ENCODE data around the gene RABGAP1.

Gene RABGAP1

DNA sequence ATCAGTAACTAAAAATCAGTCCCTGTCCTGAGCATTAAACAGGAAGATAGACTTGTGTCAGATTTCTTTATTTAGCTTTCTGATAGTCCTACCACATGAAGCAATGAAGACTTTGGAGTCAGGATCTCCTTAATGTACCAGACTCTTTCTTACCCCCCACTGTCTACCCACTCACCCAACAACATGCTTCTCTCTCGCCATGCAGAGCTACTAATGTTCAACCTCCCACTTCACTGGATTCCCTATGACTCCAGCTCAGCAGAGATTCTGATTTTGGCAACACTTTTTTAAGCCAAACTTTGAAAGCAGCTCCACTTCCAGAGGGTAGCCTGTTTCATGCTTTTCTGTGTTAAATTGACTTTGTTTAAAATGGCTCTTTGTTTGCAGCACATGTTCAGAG is 143.4 kb downstream of the RABGAP1 start:
- no peak for DNase-seq (ENCODE audit: low read depth)
- H3K4me3 ChIP-seq (ENCODE audit: control insufficient read depth, low read depth, low read length): no peak overlapping the region
- TF ChIP-seq, protein P1, sequence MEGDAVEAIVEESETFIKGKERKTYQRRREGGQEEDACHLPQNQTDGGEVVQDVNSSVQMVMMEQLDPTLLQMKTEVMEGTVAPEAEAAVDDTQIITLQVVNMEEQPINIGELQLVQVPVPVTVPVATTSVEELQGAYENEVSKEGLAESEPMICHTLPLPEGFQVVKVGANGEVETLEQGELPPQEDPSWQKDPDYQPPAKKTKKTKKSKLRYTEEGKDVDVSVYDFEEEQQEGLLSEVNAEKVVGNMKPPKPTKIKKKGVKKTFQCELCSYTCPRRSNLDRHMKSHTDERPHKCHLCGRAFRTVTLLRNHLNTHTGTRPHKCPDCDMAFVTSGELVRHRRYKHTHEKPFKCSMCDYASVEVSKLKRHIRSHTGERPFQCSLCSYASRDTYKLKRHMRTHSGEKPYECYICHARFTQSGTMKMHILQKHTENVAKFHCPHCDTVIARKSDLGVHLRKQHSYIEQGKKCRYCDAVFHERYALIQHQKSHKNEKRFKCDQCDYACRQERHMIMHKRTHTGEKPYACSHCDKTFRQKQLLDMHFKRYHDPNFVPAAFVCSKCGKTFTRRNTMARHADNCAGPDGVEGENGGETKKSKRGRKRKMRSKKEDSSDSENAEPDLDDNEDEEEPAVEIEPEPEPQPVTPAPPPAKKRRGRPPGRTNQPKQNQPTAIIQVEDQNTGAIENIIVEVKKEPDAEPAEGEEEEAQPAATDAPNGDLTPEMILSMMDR (conservative IDR thresholded peaks at IDR 0.05; ENCODE audit: control insufficient read depth, insufficient read depth, low read depth, low read length): no peak

DNA sequence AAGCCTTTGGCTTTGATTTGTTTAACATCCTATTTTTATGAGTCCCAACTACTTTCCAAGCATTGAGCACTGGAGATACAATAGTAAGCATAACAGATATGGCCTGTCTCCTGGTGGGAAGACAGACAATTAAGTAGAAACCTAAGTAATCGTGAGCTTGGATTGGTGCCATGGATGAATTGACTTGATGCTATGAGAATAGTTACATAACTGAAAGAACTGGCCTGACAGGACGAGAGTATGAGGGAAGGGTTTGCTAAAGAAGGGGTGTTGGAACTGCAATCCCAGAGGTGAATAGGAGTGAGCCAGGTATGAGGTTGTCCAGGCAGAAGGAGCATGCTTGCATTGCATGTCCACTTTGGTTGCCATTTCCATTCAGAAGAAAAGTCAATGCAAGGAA is 145.1 kb downstream of the RABGAP1 start:
- H3K4me3 ChIP-seq (ENCODE audit: control insufficient read depth, low read depth, low read length): no peak overlapping the region
- TF ChIP-seq, protein P1 (conservative IDR thresholded peaks at IDR 0.05; ENCODE audit: control insufficient read depth, insufficient read depth, low read depth, low read length): no peak
- no peak for DNase-seq (ENCODE audit: low read depth)

DNA sequence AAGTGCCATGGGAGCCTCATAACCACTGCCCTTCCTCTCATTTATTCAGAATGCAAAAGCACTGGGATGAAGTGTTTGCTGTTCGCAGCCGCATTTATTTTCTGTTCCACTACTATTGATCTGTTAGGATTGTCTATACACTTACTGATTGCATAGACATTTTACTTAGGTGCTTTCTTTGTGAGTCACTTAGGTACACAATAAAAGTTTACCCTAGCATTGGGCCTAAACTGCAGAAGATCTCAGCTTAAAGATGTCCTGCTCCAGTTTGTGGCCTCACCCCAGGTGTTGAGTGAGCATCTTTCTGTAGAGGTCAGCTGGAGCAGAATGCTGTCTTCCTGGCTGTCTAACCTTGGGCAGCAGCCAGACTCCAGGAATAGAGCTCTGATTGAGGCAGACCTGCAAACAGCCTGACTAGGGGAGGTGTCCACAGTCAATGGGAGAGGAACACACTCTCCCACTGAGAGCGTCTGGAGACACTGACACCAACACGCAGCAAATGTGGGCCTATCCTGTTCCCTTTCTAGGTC is 146.6 kb downstream of the RABGAP1 start:
- DNase-seq (ENCODE audit: low read depth): no peak
- TF ChIP-seq, protein P1 (conservative IDR thresholded peaks at IDR 0.05; ENCODE audit: control insufficient read depth, insufficient read depth, low read depth, low read length): no peak
- no peak overlapping the region for H3K4me3 ChIP-seq (ENCODE audit: control insufficient read depth, low read depth, low read length)

DNA sequence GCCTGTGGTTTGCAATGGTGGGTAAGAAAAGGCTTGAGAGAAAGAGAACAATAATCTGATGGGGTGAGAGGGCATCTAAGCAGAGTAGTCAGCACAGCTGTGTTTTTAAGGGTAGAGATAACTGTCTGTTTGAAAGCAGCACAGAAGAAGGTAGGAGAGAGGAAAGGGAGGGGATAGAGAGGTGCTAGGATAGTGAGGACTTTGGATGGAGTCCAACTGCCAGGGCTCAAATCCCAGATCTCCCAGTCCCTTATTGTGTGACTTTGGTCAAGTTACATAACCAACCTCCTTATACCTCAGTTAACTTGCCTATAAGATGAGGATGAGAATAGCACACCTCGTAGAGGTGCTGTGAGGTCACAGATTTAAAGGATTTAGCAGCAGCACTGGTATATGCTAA is 148.2 kb downstream of the RABGAP1 start:
- TF ChIP-seq, protein P1 (conservative IDR thresholded peaks at IDR 0.05; ENCODE audit: control insufficient read depth, insufficient read depth, low read depth, low read length): no peak

DNA sequence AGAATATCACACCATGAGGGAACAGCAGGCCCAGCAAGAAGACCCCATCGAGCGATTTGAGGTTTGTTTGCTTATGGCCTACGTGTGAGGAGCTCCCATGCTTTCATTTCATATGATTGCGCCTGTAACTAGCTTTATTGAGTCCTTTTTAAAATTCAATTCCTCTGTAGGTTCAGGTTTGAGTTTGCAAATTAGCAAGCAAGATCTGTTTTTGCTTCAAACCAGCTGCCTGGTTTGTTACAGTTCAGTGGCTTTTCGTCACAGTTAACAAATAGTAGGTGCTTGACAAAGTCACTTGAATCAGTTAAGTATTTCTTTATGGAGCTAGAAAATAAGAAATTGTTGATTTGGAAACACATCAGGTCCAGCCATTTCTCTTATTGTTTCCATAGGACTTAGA is 149.0 kb downstream of the RABGAP1 start:
- TF ChIP-seq, protein P1 (conservative IDR thresholded peaks at IDR 0.05; ENCODE audit: control insufficient read depth, insufficient read depth, low read depth, low read length): no peak
- H3K4me3 ChIP-seq (ENCODE audit: control insufficient read depth, low read depth, low read length): no peak overlapping the region

More for the DNA sequence above, 148.2 kb downstream of the RABGAP1 start:
- no peak for DNase-seq (ENCODE audit: low read depth)
- H3K4me3 ChIP-seq (ENCODE audit: control insufficient read depth, low read depth, low read length): no peak overlapping the region

DNA sequence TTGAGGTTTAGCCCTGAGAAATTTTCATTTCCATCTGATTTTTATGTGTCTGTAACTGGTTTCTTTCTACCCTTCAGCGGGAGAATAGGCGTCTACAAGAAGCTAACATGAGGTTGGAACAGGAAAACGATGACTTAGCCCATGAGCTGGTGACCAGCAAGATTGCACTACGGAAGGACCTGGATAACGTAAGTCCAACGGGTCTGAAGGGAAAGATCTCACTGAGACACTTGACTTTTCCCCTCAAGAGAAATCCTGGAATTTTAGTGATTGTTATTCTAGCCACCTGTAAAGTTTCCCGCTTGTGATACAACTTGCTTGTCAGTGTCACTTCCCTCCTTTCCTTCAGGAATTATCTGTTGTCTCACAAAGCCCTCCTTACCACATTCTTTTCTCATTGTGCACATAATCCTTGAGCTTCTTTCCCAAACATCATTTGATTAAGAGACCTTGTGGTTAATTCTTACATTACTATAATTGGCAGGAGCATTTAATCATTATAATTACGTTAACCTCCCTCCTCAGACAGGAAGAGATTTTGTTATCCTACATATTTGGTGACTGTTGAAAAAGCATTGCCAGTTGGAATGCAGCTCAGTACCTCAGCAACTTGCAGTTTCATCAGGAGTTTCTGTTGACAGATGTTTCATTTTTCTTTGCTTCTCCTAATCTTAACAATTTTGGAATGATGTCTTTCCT is 149.5 kb downstream of the RABGAP1 start:
- H3K4me3 ChIP-seq (ENCODE audit: control insufficient read depth, low read depth, low read length): no peak overlapping the region
- DNase-seq (ENCODE audit: low read depth): no peak
- TF ChIP-seq, protein P1 (conservative IDR thresholded peaks at IDR 0.05; ENCODE audit: control insufficient read depth, insufficient read depth, low read depth, low read length): no peak

More for the DNA sequence above, 149.0 kb downstream of the RABGAP1 start:
- DNase-seq (ENCODE audit: low read depth): no peak
